ACHN (cell line): ENCODE measurements around the gene TSPEAR.

Source experiments
- DNase-seq: peaks from one replicate; pipeline ENCODE4 v3.0.0-alpha.2; 2015
- in situ Hi-C: cut with HindIII; loops from 2 replicates; pipeline ENCODE4 v1.10.0; 2017; ENCODE audit warnings: low sequenced_read_pairs, low pct_ligation_motif_present, low pct_unique_long_range_greater_than_20kb

The TSPEAR gene

GRCh38 chr21:44463724-44464123, 247.6 kb downstream of the TSPEAR start:
- in situ Hi-C loops: no loop called here
- no peak for DNase-seq

GRCh38 chr21:44462834-44463200, 248.6 kb downstream of the TSPEAR start:
- DNase-seq: no peak
- in situ Hi-C loops: no loop called here

GRCh38 chr21:44462086-44462833, 249.1 kb downstream of the TSPEAR start:
- DNase-seq: no peak
- in situ Hi-C loops: no loop called here

- in situ Hi-C loops: no loop called here
- no peak for DNase-seq
Observed at GRCh38 chr21:44461464-44462001, 249.8 kb downstream of the TSPEAR start.

GRCh38 chr21:44461005-44461404, 250.4 kb downstream of the TSPEAR start:
- DNase-seq: no peak
- in situ Hi-C loops: no loop called here

GRCh38 chr21:44460441-44460755, 251.0 kb downstream of the TSPEAR start:
- in situ Hi-C loops: no loop called here
- no peak for DNase-seq

- in situ Hi-C loops: no loop called here
- no peak for DNase-seq
Observed at GRCh38 chr21:44459712-44460440, 251.5 kb downstream of the TSPEAR start.

GRCh38 chr21:44458971-44459711, 252.2 kb downstream of the TSPEAR start:
- in situ Hi-C loops: no loop called here
- no peak for DNase-seq

GRCh38 chr21:44456915-44457736, 254.2 kb downstream of the TSPEAR start:
- no peak for DNase-seq
- in situ Hi-C loops: no loop called here

- in situ Hi-C loops: no loop called here
- DNase-seq: no peak
Observed at GRCh38 chr21:44456214-44456914, 255.0 kb downstream of the TSPEAR start.

- in situ Hi-C loops: no loop called here
- DNase-seq: peak; percentile 33
Observed at GRCh38 chr21:44455524-44456213, 255.7 kb downstream of the TSPEAR start.

GRCh38 chr21:44454747-44455523, 256.4 kb downstream of the TSPEAR start, which contains the start of gene LRRC3:
Gene LRRC3 (plus strand): TSS chr21:44455510. CDS start chr21:44456645, 1,135 bp downstream.
- in situ Hi-C loops: no loop called here
- peak; percentile 69 for DNase-seq

GRCh38 chr21:44454058-44454457, 257.3 kb downstream of the TSPEAR start:
- in situ Hi-C loops: no loop called here

GRCh38 chr21:44453120-44453519, 258.3 kb downstream of the TSPEAR start:
- in situ Hi-C loops: no loop called here
- DNase-seq: no peak

More at GRCh38 chr21:44454058-44454457, 257.3 kb downstream of the TSPEAR start:
- DNase-seq: no peak

GRCh38 chr21:44450999-44451398, 260.4 kb downstream of the TSPEAR start:
- DNase-seq: no peak
- in situ Hi-C loops: no loop called here

GRCh38 chr21:44450402-44450801, 261.0 kb downstream of the TSPEAR start:
- in situ Hi-C loops: no loop called here
- DNase-seq: no peak
